ELF-1 (cell line): Measurements from ENCODE around the gene NXF3.
A peak's percentile ranks its signal among the peaks of the same experiment; 100 is the strongest.
"Not testable (repeated sequence)": the region's sequence is repeated elsewhere in the genome, so short reads cannot be mapped to it uniquely, and the experiment has no call there.

Source experiments
- DNase-seq: peaks from one replicate; pipeline ENCODE4 v3.0.0-alpha.2; 2016; ENCODE audit warnings: low read depth, low spot score

NXF3 gene

DNA sequence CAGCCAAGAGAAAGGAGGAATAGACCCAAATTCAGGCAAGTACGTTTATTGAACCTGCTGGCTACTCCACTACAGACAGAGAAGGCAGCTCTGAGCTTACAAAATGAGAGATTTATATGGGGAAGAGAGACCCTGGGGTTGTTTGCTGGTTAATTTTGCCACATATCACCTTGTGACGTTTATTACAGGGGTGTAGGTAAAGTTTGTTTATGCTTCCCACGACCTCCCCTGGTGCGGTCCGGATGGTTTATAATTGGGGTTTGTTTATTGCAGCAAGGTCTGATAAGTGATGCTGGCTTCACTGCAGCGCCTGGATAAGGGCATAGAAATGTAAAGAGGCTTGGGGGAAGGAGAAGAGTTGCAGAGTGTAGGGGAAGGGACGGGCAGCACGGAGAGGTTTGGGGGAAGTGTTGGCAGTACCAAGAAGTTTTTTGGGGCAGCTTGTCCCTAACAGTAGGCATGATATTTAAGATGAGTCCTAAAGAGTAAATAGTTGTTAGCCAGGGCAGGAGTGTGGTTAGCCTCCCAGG lies 41.6 kb downstream of the NXF3 start:
- DNase-seq: peak; percentile 4

GRCh38 chrX:103033371-103033770 lies 59.6 kb downstream of the NXF3 start:
- DNase-seq: not testable (repeated sequence)
